ENCODE data around the gene MARK4. TPM values are rescaled to one million over a fixed set of nuclear protein-coding genes. Genes with fewer than 3 reads are reported as not detected.

The MARK4 gene
- total RNA-seq, 2 donors from 2014 or later, result 18.2 to 24.1 TPM

DNA sequence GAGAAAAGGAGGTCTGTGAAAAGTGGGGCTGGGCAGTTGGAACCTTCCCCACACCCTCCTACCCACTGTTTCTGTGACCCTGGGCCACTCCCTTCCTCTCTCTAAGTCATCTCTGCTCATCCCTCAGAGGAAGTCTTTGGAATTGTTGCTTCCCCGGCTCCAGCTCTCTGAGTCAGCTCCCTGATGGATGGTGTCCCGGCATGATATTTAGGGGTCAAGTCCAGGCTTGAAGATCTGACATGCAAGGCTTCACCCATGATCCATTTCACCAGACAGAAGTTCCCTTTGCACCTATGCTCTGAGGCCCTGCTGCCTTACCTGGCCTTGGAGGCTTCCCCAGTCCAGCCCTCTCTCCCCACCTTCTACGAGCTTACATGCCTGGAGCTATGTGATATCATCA is 19.2 kb upstream of the MARK4 start:
- H3K36me3 ChIP-seq, result no peaks in the 10 kb centered on the region
- H3K4me1 ChIP-seq, result peaks cover 0 to 5% of the 10 kb centered on the region in 2 donors
- H3K27ac ChIP-seq, result no peak overlapping the region
- H3K4me3 ChIP-seq, result no peak overlapping the region
- TF ChIP-seq CTCF (IDR thresholded peaks at IDR 0.05), result no peak
- no peaks in the 10 kb centered on the region for H3K9me3 ChIP-seq
- H3K27me3 ChIP-seq, result no peaks in the 10 kb centered on the region
- DNase-seq (ENCODE audit: low spot score), result no peak

DNA sequence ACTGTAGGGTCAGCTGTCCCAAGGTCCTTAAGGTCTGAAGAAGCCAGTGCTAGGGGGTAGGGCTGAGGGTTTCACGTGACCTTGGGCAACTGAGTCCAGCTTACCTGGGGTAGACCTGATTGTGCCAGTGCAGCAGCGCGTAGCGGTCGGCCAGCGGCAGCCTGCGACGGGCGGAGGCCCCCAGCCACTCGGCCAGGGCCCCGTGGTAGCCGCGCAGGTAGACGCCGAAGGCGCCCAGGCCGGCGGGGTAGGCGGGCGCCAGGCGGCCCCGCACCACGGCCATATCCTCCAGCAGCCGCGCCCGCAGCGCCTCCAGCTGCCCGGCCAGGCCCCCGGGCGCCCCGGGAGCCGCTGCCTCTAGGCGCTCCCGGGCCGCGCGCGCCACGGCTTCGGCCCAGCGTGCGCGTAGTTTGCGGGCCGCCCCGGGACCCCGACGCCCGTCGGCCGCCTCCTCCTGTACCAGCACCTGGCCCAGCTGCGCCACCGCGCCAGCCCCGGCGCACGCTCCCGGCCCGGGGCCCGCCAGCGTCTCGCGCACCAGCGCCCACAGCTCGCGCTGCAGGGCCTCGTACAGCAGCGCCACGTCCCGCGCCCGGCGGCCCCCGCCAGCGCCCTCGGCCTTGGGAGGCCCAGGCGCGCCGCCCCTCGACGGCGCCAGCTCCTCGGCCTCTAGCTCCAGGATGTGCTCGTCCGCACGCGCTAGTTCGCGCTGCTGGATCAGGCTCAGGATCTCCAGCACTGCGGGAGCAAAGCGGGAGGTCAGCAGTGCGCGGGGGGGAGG is 16.8 kb upstream of the MARK4 start:
- no peak overlapping the region for H3K4me3 ChIP-seq
- no peak overlapping the region for H3K27ac ChIP-seq
- H3K9me3 ChIP-seq, result no peaks in the 10 kb centered on the region
- no peaks in the 10 kb centered on the region for H3K36me3 ChIP-seq
- no peaks in the 10 kb centered on the region for H3K27me3 ChIP-seq
- TF ChIP-seq CTCF (IDR thresholded peaks at IDR 0.05), result no peak
- H3K4me1 ChIP-seq, result peaks cover 0 to 5% of the 10 kb centered on the region in 2 donors
- no peak for DNase-seq (ENCODE audit: low spot score)

GRCh38 chr19:45235485-45235884 is 15.6 kb upstream of the MARK4 start:
- no peak for DNase-seq (ENCODE audit: low spot score)
- H3K4me1 ChIP-seq, result peaks cover 0 to 5% of the 10 kb centered on the region in 2 donors
- no peaks in the 10 kb centered on the region for H3K27me3 ChIP-seq
- no peak overlapping the region for H3K27ac ChIP-seq
- H3K36me3 ChIP-seq, result no peaks in the 10 kb centered on the region
- no peak overlapping the region for H3K4me3 ChIP-seq
- no peaks in the 10 kb centered on the region for H3K9me3 ChIP-seq
- TF ChIP-seq CTCF (IDR thresholded peaks at IDR 0.05), result no peak

- H3K4me1 ChIP-seq, result peaks cover 0 to 5% of the 10 kb centered on the region in 2 donors
- DNase-seq (ENCODE audit: low spot score), result no peak
- no peaks in the 10 kb centered on the region for H3K27me3 ChIP-seq
- H3K9me3 ChIP-seq, result no peaks in the 10 kb centered on the region
- no peak overlapping the region for H3K4me3 ChIP-seq
- no peaks in the 10 kb centered on the region for H3K36me3 ChIP-seq
- TF ChIP-seq CTCF (IDR thresholded peaks at IDR 0.05), result no peak
- H3K27ac ChIP-seq, result no peak overlapping the region
These were observed 12.5 kb upstream of the MARK4 start for GRCh38 chr19:45238556-45238955.

DNA sequence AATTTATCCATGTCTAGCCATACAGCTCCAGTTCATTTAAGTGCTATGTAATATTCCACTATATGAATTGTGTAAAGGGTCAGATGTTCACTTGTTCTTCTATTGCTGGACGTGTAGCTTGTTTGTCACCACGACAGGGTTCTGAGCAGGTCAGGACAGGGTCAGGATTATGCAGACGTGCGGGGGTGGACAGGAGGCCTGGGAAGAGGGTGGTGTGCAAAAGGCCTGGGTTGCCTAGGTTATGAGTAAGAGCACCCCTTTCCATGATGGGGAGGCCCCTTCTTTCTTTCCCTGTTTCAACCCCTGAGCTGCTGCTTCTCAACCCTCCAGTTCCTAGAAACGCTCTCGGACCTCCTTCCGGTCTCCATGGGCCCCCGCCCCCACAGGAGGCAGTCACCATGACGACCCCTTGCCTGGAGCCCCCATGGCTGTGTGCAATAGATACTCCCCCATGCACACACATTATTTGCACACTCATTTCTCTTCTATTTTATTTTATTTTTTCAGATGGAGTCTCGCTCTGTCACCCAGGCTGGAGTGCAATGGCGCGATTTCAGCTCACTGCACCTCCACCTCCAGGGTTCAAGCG is 7.8 kb upstream of the MARK4 start:
- no peak overlapping the region for H3K4me3 ChIP-seq
- no peaks in the 10 kb centered on the region for H3K9me3 ChIP-seq
- H3K36me3 ChIP-seq, result no peaks in the 10 kb centered on the region
- no peak for TF ChIP-seq CTCF (IDR thresholded peaks at IDR 0.05)
- DNase-seq (ENCODE audit: low spot score), result no peak
- H3K27me3 ChIP-seq, result no peaks in the 10 kb centered on the region
- H3K27ac ChIP-seq, result no peak overlapping the region
- peaks cover 0 to 9% of the 10 kb centered on the region in 2 donors for H3K4me1 ChIP-seq

Measured in right atrium auricular region (tissue), 2 donors.